Natural killer cell treated with Interleukin-12 subunit alpha and Interleukin-12 subunit beta and Interleukin-15 and Interleukin-18, amount 100 ng/mL, for 72 hours (primary cell): ENCODE measurements around the gene NRIP3. TPM values are rescaled to one million over a fixed set of nuclear protein-coding genes. Genes with fewer than 3 reads are reported as not detected.
"Not testable (repeated sequence)": the region's sequence is repeated elsewhere in the genome, so short reads cannot be mapped to it uniquely, and the experiment has no call there.

Experiments used
- ATAC-seq, 2 donors: fragments of 150-1000 bp; cut with Tn5 transposase in 1 of 2; sonication (Bioruptor Pico), chemical (Tn5 transposase) in 1 of 2; 2 replicates each; pipeline ENCODE4 v1.10.0; 2021
- DNase-seq: peaks from one replicate; pipeline ENCODE4 v3.0.0; 2022; ENCODE audit warnings: low spot score
- H3K27ac Mint-ChIP-seq, 2 donors: 1 replicate in 1 of 2; 2 replicates in 1 of 2; pipeline ENCODE4 v1.8.0; 2022; ENCODE audit warnings: mixed read lengths in 2 of 2, mild to moderate bottlenecking in 1 of 2, moderate library complexity in 1 of 2
- H3K27me3 Mint-ChIP-seq, 2 donors: 1 replicate in 1 of 2; 2 replicates in 1 of 2; pipeline ENCODE4 v1.8.0; 2022; ENCODE audit warnings: mixed read lengths in 2 of 2
- H3K36me3 Mint-ChIP-seq: one replicate; pipeline ENCODE4 v1.8.0; 2022; ENCODE audit warnings: mixed read lengths
- H3K4me1 Mint-ChIP-seq, 2 donors: 1 replicate in 1 of 2; 2 replicates in 1 of 2; pipeline ENCODE4 v1.8.0; 2022; ENCODE audit warnings: low read depth in 2 of 2, mixed read lengths in 2 of 2, mild to moderate bottlenecking in 1 of 2
- H3K4me3 Mint-ChIP-seq: one replicate; pipeline ENCODE4 v1.8.0; 2022; ENCODE audit warnings: mixed read lengths
- H3K9me3 Mint-ChIP-seq: 2 replicates; pipeline ENCODE4 v1.8.0; 2022; ENCODE audit warnings: mixed read lengths
- total RNA-seq, 2 donors: library from RNA; stranded (reverse); gene quantifications; one replicate each; pipeline ENCODE4 v1.2.3, GENCODE V29; 2022

NRIP3 gene
- total RNA-seq, 2 donors from 2014 or later, result 1.7 to 2.7 TPM

DNA sequence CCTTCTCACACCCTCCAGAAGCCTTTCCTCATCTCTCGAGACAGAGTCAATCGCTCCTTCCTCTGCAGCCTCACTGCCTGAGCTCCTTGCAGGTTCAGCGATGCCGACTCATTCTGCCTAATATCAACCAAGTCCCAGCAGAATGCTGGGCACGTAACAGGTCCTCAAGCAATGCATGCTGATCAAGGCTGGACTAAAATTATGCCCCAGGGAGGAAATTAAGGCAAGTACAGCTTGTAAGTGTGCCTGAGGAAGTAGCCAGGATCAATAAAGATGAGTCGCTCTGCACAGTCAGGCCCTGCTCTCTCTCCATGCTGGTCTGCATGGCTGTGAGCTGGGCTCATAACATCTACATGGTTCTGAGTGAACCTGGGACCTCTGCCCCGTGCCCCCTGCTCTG is 25.6 kb upstream of the NRIP3 start:
- Mint-ChIP-seq H3K4me3 (no peak overlapping the region), H3K27me3 (peaks cover 7 to 20% of the 10 kb centered on the region in 2 donors), H3K36me3 (no peaks in the 10 kb centered on the region), H3K4me1 (no peaks in the 10 kb centered on the region), H3K27ac (no peak overlapping the region), H3K9me3 (no peaks in the 10 kb centered on the region)
- DNase-seq (no peak), ATAC-seq (no peak)

DNA sequence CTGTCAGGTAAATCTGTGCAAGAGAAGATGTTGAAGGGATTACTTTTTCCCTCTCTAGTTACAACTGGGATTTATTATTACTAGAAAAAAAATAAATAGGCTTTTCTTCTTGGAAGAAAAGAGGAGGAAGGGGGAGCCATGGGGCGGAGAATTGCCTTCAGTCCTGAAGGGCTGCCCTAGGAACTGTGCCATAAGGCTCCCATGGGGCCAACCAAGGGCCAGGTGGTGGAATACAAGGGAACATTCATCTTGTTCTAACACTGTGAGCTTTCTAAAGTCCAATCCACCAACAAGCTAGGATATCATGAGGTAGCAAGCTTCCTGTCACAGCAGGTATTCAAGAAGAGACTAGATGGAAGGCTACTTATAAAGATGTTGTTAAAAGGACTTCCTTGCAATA is 24.8 kb upstream of the NRIP3 start:
- ATAC-seq, result no peak
- no peak for DNase-seq
- Mint-ChIP-seq H3K4me3 (no peak overlapping the region), H3K36me3 (no peaks in the 10 kb centered on the region), H3K9me3 (no peaks in the 10 kb centered on the region), H3K27ac (no peak overlapping the region), H3K4me1 (no peaks in the 10 kb centered on the region), H3K27me3 (peaks cover 7 to 17% of the 10 kb centered on the region in 2 donors)

DNA sequence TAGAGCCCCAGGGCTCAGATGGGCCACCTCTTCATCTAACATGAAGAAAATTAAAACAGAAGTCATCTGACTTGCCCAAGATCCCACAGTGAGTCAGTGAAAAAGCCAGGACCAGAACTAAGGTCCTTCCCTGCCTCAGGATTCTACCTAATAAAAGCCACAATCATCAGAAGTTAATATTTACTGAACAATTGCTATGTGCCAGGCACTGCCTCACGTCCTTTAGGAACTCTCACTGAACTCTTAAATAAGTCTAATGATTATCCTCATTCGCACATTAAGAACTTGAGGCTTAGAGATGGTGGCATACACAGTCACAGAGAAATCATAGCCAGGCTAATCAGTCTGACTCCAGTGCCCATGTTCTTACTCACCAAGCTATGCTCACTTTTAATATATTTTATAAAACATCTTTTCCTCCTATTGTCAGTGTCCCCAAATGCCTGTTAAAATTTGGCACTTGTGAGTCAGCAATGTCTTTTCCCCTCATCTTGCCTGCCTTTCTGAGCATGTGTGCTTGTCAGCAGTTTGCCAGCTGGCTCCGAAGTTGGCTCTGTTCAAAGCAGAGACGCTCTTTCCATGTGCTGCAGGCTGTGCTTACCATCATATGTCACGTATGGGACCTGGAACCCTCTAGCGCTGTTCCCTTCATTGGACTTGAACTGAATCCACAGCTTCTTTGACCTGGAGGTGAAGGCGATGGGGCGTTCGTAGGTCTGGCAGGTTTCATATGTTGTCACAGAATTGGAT is 21.5 kb upstream of the NRIP3 start:
- ATAC-seq, result no peak
- DNase-seq, result no peak
- Mint-ChIP-seq H3K36me3 (no peaks in the 10 kb centered on the region), H3K4me1 (no peaks in the 10 kb centered on the region), H3K9me3 (no peaks in the 10 kb centered on the region), H3K4me3 (no peak overlapping the region), H3K27me3 (peaks cover 19 to 33% of the 10 kb centered on the region in 2 donors), H3K27ac (no peak overlapping the region)

DNA sequence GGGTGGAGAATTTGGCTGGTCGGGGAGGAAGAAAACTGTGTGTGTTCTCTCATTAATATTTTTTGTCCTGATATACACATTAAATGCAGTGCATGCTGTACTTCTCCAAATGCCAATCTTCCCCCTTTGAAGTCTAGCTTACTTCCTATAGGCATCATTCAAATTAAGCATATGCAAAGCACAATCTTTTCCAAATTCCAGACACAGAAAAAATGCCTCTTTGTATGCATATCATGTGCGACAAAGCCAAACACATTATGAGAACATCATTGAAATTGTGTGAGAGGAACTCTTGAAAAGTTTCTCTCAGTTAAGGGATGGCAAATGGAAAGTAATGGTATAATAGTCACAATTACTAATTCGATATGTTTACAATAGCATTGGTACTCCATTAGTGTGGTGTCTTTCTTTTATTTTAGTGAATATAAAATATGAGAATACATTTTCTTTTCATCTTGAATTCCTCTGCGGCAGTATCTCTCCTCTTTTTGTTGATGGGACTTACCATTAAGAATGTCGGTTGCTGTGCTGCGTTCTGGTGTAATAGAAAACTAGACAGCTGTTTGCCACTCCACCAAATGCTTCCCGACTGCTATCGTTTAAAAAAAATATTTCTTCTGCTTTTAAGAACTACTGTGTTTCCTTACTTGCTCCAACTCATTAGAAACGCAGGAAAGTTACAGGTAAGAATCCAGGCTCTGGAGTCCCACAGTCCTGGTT is 19.3 kb upstream of the NRIP3 start:
- Mint-ChIP-seq H3K4me1 (no peaks in the 10 kb centered on the region), H3K27me3 (peaks cover 19 to 33% of the 10 kb centered on the region in 2 donors), H3K9me3 (no peaks in the 10 kb centered on the region), H3K36me3 (no peaks in the 10 kb centered on the region), H3K27ac (no peak overlapping the region), H3K4me3 (no peak overlapping the region)
- ATAC-seq (no peak), DNase-seq (no peak)

DNA sequence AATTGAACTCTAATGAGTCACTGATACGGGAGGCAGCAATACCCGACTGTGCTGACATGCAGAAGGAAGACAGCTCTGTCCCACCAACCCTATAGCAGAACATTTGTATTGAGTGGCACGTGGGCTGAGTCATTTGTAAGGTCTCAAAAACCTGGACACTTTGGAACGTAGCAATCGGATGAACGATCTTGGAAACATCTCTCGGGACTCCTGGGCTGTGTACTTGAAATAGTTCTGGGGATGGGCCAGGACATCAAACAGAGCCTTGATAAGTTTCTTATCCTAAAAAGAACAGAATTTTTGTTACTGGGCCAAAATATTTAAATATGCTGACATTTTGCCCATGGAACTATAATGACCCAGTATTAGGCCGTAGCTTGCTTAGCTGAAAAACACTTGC is 17.1 kb upstream of the NRIP3 start:
- no peaks in the 10 kb centered on the region for H3K9me3 Mint-ChIP-seq
- no peaks in the 10 kb centered on the region for H3K36me3 Mint-ChIP-seq
- H3K4me1 Mint-ChIP-seq, result no peaks in the 10 kb centered on the region
- ATAC-seq (no peak), DNase-seq (no peak)
- no peak overlapping the region for H3K27ac Mint-ChIP-seq
- H3K4me3 Mint-ChIP-seq, result no peak overlapping the region
- H3K27me3 Mint-ChIP-seq, result peaks cover 19 to 33% of the 10 kb centered on the region in 2 donors

DNA sequence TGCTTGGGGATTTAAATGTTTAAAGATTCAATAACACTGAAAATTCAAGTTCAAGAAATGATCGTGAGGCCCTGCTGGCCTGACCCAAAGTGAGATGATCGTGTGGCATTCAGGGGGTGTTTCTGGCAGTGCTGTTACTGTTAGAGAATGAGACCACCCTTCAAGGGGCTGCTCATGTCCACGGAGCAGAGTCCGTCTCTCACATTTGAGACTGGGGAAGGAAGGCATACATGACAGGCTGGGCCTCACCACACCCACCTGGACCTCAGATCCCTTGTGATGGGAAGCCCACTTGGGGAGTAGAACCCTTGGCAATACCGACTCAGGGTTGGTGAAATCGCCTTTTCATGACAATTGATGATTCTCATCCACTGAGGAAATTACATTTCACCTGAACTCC is 16.1 kb upstream of the NRIP3 start:
- Mint-ChIP-seq H3K4me3 (no peak overlapping the region), H3K4me1 (peaks cover 0 to 6% of the 10 kb centered on the region in 2 donors), H3K36me3 (no peaks in the 10 kb centered on the region), H3K27me3 (peaks cover 22 to 24% of the 10 kb centered on the region in 2 donors), H3K9me3 (no peaks in the 10 kb centered on the region), H3K27ac (no peak overlapping the region)
- DNase-seq (no peak), ATAC-seq (no peak)

DNA sequence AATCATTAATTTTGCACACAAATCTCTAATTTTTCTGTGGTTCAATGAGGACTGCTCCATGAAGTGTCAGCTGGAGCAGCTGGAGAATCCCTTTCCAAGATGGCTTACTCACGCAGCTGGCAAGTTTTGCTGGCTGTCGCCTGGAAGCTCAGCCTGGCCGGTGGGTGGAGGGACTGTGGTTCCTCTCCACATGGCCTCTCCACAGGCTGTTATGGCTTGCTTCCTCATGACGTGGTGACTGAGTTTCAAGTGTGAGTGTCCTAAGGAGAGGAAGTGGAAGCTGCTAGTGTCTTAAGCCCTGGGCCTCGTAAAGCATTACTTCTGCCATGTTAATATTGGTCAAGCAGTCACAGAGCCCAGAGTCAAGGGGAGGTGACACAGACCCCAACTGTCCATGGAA is 14.0 kb upstream of the NRIP3 start:
- no peak overlapping the region for H3K4me3 Mint-ChIP-seq
- no peaks in the 10 kb centered on the region for H3K36me3 Mint-ChIP-seq
- no peak for DNase-seq
- H3K27ac Mint-ChIP-seq, result no peak overlapping the region
- ATAC-seq, result no peak
- peaks cover 18 to 21% of the 10 kb centered on the region in 2 donors for H3K27me3 Mint-ChIP-seq
- peaks cover 0 to 6% of the 10 kb centered on the region in 2 donors for H3K4me1 Mint-ChIP-seq
- no peaks in the 10 kb centered on the region for H3K9me3 Mint-ChIP-seq

DNA sequence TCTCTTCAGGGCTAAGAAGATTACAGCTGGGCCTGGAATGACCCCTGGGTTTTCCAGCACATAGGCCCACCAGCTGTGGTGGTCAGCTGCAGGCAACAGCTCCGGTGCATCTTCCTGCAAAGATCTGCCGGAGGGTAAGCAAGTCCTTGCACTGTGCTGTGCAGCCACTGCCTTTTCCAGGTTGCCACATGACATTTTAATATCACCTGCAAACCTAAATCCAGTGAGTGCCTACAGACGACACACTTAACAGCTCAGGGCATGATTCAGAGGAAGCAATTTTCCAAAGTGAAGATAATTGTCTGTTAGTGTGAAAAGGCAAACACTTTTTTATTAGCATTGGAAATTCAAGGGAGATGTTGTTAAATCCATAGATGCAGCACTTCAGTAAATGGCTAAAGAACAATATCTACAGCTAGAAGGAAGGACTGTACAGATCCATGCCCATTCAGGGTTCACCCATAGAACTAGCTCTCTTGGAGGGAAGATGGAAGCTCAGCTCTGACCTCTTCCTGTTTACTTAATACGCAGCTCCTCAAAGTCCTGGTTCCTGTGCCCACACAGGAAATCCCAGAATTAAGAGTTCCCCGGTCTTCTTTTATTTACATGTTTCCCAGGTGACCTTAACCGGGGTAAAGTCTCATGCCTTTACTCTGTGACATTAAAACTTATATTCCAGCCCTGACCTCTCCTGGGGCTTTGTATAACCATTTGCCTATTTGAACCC is 13.3 kb upstream of the NRIP3 start:
- DNase-seq (no peak), ATAC-seq (no peak)
- H3K4me1 Mint-ChIP-seq, result peaks cover 0 to 6% of the 10 kb centered on the region in 2 donors
- H3K27me3 Mint-ChIP-seq, result peaks cover 11 to 14% of the 10 kb centered on the region in 2 donors
- no peaks in the 10 kb centered on the region for H3K9me3 Mint-ChIP-seq
- no peak overlapping the region for H3K4me3 Mint-ChIP-seq
- H3K27ac Mint-ChIP-seq, result no peak overlapping the region
- no peaks in the 10 kb centered on the region for H3K36me3 Mint-ChIP-seq

DNA sequence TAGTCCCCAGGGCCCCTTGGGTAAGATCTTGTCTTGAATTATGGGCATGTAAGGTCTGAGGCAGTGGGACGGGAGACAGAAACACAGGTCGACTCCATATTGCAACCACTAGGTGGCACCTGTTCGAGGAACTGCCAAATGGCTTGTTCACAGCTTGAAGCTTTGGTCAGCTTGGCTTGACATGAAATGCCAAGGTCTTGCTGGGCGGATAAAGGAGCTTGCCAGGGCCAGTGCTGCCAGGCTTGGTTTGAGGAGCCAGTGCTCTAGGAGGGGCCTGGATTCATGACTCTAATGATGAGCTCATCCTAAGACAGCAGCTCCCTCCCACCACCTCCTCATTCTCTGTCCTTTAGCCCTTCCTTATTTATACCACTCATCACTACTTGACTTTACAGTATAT is 11.9 kb upstream of the NRIP3 start:
- peak; percentile 64 to 75 for ATAC-seq
- no peaks in the 10 kb centered on the region for H3K9me3 Mint-ChIP-seq
- H3K4me3 Mint-ChIP-seq, result no peak overlapping the region
- no peak overlapping the region for H3K27ac Mint-ChIP-seq
- peaks cover 0 to 6% of the 10 kb centered on the region in 2 donors for H3K4me1 Mint-ChIP-seq
- H3K27me3 Mint-ChIP-seq, result peaks cover 15 to 17% of the 10 kb centered on the region in 2 donors
- no peak for DNase-seq
- H3K36me3 Mint-ChIP-seq, result no peaks in the 10 kb centered on the region

DNA sequence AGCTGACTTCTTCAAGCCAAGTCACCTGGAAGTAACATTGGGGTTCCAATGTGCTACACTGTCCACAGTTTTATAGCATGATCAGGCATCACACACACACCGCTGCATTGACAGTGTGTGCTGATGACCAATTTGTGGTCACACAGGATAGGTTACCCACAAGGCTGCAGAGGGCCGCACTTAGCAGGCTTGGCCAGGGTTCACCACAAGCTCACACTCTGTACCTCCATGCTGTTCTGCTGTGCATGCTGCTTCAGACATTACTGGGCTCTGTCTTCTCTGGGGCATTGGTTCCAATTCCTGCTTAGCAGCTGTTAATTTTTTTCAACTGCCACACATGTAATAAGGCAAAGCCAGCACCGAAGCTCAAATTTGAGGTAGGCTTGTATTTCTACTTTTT is 11.0 kb upstream of the NRIP3 start:
- ATAC-seq (peak; percentile 76 to 86), DNase-seq (no peak)
- Mint-ChIP-seq H3K27ac (no peak overlapping the region), H3K4me1 (peaks cover 0 to 6% of the 10 kb centered on the region in 2 donors), H3K36me3 (no peaks in the 10 kb centered on the region), H3K9me3 (no peaks in the 10 kb centered on the region), H3K27me3 (peaks cover 15 to 20% of the 10 kb centered on the region in 2 donors), H3K4me3 (no peak overlapping the region)

DNA sequence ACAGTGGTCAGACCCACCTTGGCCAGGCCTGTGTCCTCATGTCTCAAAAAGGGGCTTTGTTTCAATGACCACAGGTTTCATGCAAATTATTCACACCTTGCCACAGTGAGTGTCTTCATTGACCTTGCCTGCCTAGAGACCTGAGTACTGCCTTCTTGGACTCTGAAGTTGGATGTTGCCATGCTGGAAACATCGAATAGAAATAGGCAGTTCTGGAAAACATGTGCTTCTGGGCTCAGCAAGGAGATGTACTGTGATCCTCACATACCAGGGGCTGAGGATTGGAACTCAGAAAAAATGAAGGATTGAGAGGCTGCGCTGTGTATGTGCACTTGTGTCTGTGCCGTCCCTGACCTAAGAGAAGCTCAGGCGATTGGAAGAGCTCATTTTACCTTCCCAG is 9.6 kb upstream of the NRIP3 start:
- Mint-ChIP-seq H3K27me3 (peaks cover 15 to 20% of the 10 kb centered on the region in 2 donors), H3K4me3 (no peak overlapping the region), H3K9me3 (no peaks in the 10 kb centered on the region), H3K4me1 (peaks cover 0 to 6% of the 10 kb centered on the region in 2 donors), H3K27ac (no peak overlapping the region), H3K36me3 (no peaks in the 10 kb centered on the region)
- no peak for DNase-seq
- ATAC-seq, result no peak

DNA sequence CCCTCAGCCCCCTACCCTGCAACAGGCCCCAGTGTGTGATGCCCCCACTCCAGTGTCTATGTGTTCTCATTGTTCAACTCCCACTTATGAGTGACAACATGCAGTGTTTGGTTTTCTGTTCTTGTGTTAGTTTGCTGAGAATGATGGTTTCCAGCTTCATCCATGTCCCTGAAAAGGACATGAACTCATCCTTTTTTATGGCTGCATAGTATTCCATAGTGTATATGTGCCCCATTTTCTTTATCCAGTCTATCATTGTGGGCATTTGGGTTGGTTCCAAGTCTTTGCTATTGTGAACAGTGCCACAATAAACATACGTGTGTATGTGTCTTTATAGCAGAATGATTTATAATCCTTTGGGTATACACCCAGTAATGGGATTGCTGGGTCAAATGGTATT is 5.7 kb upstream of the NRIP3 start:
- H3K9me3 Mint-ChIP-seq, DNase-seq, ATAC-seq, H3K27ac Mint-ChIP-seq, H3K36me3 Mint-ChIP-seq, H3K4me3 Mint-ChIP-seq: not testable (repeated sequence)
- Mint-ChIP-seq H3K4me1 (peaks cover 10% of the 10 kb centered on the region in 2 donors), H3K27me3 (peaks cover 34 to 35% of the 10 kb centered on the region in 2 donors)

DNA sequence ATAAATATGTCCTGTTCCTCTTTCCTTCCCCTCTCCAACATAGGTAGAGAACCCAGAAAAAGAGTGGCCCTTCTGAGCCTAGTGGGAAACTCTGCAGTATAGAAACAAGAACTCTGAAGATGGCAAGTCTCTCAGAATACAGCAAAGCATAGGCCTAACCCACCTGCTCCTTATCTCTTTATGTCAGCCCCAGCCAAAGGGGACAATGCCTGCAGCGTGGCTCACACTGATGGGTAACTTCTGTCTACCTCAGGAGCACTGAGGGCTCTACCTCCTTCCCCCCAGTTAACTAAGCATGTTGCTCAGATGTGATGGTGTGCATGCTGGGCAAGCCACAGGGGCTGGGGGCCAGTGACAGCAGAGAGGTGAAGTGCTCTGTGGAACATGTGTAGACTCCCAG is 4.9 kb upstream of the NRIP3 start:
- H3K27ac Mint-ChIP-seq, result no peak overlapping the region
- H3K27me3 Mint-ChIP-seq, result peaks cover 34 to 35% of the 10 kb centered on the region in 2 donors
- DNase-seq (no peak), ATAC-seq (no peak)
- H3K4me1 Mint-ChIP-seq, result peaks cover 10% of the 10 kb centered on the region in 2 donors
- H3K4me3 Mint-ChIP-seq, result no peak overlapping the region
- H3K36me3 Mint-ChIP-seq, result peaks cover 6% of the 10 kb centered on the region
- no peaks in the 10 kb centered on the region for H3K9me3 Mint-ChIP-seq
